IPS DF 6.9 (cell line): ENCODE data around the gene MUC12.
A peak's percentile ranks its signal among the peaks of the same experiment; 100 is the strongest.
"Not testable (repeated sequence)": the region's sequence is repeated elsewhere in the genome, so short reads cannot be mapped to it uniquely, and the experiment has no call there.

ENCODE experiments used
- DNase-seq: peaks from one replicate; pipeline ENCODE4 v3.0.0-alpha.2; 2013; ENCODE audit warnings: low read depth, low spot score
- H3K27ac ChIP-seq: one replicate; pipeline ENCODE4 v1.5.1; 2013; ENCODE audit warnings: low read length, control low read depth
- H3K27me3 ChIP-seq: 2 replicates; pipeline ENCODE4 v1.6.1; 2013; ENCODE audit warnings: mild to moderate bottlenecking, low read length; ENCODE audit not compliant: control insufficient read depth, insufficient read depth
- H3K36me3 ChIP-seq: 2 replicates; pipeline ENCODE4 v1.6.1; 2013; ENCODE audit warnings: low read length; ENCODE audit not compliant: control insufficient read depth, insufficient read depth
- H3K4me1 ChIP-seq: 2 replicates; pipeline ENCODE4 v1.6.1; 2013; ENCODE audit warnings: low read length; ENCODE audit not compliant: control insufficient read depth, insufficient read depth
- H3K4me3 ChIP-seq: 2 replicates; pipeline ENCODE4 v1.5.1; 2013; ENCODE audit warnings: mild to moderate bottlenecking, low read length
- H3K9me3 ChIP-seq: 2 replicates; pipeline ENCODE4 v1.6.1; 2013; ENCODE audit warnings: low read length, inconsistent platforms; ENCODE audit not compliant: control insufficient read depth, insufficient read depth
- WGBS: extraction: QIAGEN DNeasy Blood & Tissue Kit; methylation state at CpG from one replicate; pipeline ENCODE4 v1.1.7; 2013; ENCODE audit warnings: mixed read lengths, missing lambda C conversion rate; ENCODE audit not compliant: insufficient read length, insufficient coverage; 5-methylcytosine and 5-hydroxymethylcytosine counted together

Gene MUC12, protein sequence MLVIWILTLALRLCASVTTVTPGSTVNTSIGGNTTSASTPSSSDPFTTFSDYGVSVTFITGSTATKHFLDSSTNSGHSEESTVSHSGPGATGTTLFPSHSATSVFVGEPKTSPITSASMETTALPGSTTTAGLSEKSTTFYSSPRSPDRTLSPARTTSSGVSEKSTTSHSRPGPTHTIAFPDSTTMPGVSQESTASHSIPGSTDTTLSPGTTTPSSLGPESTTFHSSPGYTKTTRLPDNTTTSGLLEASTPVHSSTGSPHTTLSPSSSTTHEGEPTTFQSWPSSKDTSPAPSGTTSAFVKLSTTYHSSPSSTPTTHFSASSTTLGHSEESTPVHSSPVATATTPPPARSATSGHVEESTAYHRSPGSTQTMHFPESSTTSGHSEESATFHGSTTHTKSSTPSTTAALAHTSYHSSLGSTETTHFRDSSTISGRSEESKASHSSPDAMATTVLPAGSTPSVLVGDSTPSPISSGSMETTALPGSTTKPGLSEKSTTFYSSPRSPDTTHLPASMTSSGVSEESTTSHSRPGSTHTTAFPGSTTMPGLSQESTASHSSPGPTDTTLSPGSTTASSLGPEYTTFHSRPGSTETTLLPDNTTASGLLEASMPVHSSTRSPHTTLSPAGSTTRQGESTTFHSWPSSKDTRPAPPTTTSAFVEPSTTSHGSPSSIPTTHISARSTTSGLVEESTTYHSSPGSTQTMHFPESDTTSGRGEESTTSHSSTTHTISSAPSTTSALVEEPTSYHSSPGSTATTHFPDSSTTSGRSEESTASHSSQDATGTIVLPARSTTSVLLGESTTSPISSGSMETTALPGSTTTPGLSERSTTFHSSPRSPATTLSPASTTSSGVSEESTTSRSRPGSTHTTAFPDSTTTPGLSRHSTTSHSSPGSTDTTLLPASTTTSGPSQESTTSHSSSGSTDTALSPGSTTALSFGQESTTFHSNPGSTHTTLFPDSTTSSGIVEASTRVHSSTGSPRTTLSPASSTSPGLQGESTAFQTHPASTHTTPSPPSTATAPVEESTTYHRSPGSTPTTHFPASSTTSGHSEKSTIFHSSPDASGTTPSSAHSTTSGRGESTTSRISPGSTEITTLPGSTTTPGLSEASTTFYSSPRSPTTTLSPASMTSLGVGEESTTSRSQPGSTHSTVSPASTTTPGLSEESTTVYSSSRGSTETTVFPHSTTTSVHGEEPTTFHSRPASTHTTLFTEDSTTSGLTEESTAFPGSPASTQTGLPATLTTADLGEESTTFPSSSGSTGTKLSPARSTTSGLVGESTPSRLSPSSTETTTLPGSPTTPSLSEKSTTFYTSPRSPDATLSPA (N-terminal part only)

DNA sequence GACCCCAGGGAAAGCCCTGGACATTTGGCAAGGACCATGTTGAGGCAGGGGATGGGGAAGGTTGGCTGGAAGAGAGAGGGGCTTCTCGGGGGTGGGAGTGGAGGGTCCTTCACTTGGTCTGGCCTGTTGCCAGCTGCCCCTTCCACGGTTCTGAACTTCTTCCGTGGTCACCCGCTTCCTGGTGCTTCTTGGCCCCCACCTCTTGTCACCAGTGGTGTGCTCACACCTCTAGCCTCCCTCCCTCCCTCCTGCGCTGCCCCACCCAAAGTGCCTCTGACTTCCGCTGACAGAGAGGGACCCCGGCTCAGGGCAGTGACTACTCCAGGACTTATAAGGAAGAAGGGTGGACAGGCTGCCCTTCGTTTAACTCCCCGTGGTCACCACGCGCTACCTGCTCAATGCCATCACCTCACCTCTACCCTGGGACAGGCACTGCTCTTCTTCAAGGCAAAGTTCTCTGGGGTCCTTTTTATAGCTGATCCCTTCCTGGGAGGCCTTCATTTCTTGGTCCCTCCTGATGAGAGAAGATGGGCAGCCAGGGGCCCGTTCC, at the start of gene MUC12:
Gene MUC12 (plus strand): TSS at position 500 of the 550 bp plus-strand sequence. CDS start 58 bp downstream, outside the sequence.
- Histone ChIP-seq H3K27me3 (peaks cover 3% of the 10 kb centered on the region; the same call in 1 of the 2 replicates), H3K4me3 (no peak within 1 kb of the TSS), H3K27ac (no peak within 1 kb of the TSS), H3K9me3 (no peaks in the 10 kb centered on the region), H3K36me3 (no peaks in the 10 kb centered on the region), H3K4me1 (peaks cover 16% of the 10 kb centered on the region)
- no peak for DNase-seq
- no CpG with 5 or more reads among the region's 12 CpGs for WGBS

DNA sequence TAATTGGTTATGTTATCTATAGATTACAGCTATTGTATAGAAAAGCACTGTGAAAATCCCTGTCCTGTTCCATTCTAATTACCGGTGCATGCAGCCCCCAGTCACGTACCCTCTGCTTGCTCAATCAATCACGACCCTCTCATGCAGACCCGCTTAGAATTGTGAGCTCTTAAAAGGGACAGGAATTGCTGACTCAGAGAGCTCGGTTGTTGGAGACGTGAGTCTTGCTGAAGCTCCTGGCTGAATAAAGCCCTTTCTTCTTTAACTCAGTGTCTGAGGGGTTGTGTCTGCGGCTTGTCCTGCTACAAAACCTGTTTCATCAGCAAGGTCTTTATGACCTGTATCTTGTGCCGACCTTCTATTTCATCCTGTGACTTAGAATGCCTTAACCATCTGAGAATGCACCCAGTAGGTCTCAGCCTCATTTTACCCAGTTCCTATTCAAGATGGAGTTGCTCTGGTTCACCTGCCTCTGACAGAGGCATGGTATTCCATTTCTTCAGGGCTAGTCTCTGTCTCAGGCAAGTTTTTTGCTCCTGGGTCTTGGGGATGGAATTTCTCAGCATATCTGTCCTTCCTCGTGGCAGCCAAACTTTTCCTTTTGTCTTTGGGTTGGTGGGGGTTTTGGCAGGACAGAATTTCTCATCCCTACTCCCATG, 49.5 kb upstream of the MUC12 start:
- not testable (repeated sequence) for H3K27me3 ChIP-seq, H3K9me3 ChIP-seq, H3K4me1 ChIP-seq, H3K27ac ChIP-seq, H3K36me3 ChIP-seq, DNase-seq, H3K4me3 ChIP-seq
- no CpG with 5 or more reads among the region's 9 CpGs for WGBS

DNA sequence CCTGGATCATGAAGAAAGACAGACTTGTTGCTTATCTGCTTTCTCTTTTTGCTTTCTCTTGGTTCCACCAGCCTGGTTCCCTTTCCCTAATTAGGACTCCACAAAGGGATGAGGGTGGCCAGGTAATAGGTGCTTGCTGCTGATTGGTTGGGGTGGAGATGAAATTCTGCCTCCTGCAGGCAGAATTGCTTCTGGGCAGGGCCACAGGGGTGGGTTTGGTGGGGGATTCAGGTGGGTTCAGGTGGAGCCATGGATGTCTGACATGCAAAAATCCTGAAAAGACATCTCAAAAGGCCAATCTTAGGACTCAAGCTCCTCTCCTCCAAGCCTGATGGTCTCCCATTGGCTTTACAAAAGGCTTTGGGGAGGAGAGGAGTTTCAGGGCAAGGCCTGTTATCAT, 48.3 kb upstream of the MUC12 start:
- Histone ChIP-seq H3K9me3 (no peaks in the 10 kb centered on the region), H3K36me3 (no peaks in the 10 kb centered on the region), H3K4me1 (no peaks in the 10 kb centered on the region; the same call in 1 of the 2 replicates), H3K4me3 (no peak overlapping the region), H3K27me3 (no peaks in the 10 kb centered on the region), H3K27ac (no peak overlapping the region)
- DNase-seq: no peak

DNA sequence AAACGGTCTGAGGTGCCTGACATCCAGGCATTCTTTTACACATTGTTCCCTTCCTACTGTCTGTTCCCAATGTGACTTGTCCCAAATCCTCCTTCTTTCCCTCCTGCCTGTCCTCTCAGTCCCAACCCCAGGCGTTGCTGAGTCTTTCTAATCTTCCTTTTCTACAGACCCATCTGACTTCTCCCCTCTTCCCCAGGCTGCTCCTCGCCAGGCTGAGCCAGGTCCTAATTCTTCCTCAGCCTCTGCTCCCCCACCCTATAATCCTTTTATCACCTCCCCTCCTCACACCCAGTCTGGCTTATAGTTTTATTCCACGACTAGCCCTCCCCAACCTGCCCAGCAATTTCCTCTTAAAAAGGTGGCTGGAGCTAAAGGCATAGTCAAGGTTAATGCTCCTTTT, 45.7 kb upstream of the MUC12 start:
- WGBS: no CpG with 5 or more reads among the region's 4 CpGs
- not testable (repeated sequence) for H3K36me3 ChIP-seq, H3K4me3 ChIP-seq, H3K27me3 ChIP-seq, H3K4me1 ChIP-seq, H3K27ac ChIP-seq, H3K9me3 ChIP-seq, DNase-seq

DNA sequence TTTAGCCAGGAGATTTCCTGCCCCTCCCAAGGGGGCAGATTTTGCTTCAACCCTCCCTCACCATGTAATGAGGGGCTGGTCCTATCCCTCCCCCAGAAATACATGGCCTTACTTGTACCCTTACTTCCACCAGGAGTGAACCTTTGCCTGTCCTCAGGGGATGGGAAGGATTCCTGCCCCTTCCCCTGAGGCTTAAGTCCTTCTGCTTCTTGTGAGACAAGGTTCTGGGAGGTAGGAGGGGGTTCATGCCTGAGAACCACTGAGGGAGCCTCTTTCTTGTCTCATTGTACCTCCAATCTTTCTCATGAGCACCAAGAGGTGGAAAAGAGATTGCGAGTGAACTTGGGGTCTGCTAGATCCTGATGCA, 39.6 kb upstream of the MUC12 start:
- Histone ChIP-seq H3K4me1 (peaks cover 1% of the 10 kb centered on the region), H3K36me3 (no peaks in the 10 kb centered on the region), H3K4me3 (no peak overlapping the region), H3K27me3 (no peaks in the 10 kb centered on the region), H3K27ac (peak overlapping the region; percentile 30), H3K9me3 (no peaks in the 10 kb centered on the region; the same call in 1 of the 2 replicates)
- no CpG with 5 or more reads among the region's 1 CpG for WGBS
- DNase-seq: no peak

DNA sequence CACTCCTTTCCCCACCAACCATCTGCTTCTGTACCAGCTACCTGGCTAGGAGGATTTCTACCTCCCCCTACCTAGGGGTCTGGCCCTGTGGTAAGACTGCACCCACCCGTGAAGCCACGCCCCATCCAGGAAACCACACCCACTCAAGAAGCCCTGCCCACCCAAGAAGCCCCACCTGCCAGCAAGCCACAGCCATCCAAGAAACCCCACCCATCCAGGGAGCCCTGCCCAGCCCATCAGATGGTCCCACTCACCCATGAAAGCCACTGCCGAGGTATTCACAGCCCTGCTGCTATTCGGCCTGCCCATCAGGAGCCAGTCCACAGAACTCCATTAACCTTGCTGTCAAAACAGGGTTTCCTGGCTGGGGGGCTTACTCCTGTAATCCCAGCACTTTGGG, 35.6 kb upstream of the MUC12 start:
- DNase-seq: no peak
- H3K27ac ChIP-seq: no peak overlapping the region

DNA sequence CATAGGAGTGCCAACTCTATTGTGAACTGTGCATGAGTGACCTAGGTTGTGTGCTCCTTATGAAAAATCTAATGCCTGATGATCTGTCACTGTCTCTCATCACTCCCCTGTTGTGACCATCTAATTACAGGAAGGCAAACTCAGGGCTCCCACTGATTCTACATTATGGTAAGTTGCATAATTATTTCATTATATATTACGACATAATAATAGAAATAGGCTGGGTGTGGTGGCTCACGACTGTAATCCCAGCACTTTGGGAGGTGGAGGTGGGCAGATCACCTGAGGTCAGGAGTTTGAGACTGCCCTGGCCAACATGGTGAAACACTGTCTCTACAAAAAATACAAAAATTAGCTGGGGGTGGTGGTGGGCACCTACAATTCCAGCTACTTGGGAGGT, 34.0 kb upstream of the MUC12 start:
- not testable (repeated sequence) for H3K27me3 ChIP-seq, H3K27ac ChIP-seq, H3K4me3 ChIP-seq, DNase-seq, H3K9me3 ChIP-seq, H3K36me3 ChIP-seq, H3K4me1 ChIP-seq
- WGBS: no CpG with 5 or more reads among the region's 2 CpGs

More for the DNA sequence above, 35.6 kb upstream of the MUC12 start:
- H3K36me3 ChIP-seq: no peaks in the 10 kb centered on the region
- H3K4me3 ChIP-seq: no peak overlapping the region
- peaks cover 1% of the 10 kb centered on the region for H3K4me1 ChIP-seq
- WGBS: no CpG with 5 or more reads among the region's 4 CpGs
- H3K9me3 ChIP-seq: no peaks in the 10 kb centered on the region; the same call in 1 of the 2 replicates
- no peaks in the 10 kb centered on the region for H3K27me3 ChIP-seq

DNA sequence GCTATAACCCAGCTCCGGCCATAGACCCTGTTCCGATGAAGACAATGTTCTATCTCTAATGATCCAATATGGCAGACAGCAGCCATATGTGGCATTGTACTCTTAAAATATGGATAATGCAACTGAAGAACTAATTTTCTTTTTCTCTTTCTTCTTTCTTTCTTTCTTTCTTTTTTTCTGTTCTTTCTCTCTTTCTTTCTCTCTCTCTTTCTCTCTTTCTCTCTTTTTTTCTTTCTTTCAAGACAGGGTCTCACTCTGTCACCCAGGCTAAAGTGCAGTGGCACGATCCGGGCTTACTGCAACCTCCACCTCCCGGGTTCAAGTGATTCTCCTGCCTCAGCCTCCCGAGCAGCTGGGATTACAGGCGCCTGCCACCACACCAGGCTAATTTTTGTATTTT, 33.2 kb upstream of the MUC12 start:
- DNase-seq, H3K4me3 ChIP-seq, H3K9me3 ChIP-seq, H3K27ac ChIP-seq, H3K36me3 ChIP-seq, H3K4me1 ChIP-seq, H3K27me3 ChIP-seq: not testable (repeated sequence)
- no CpG with 5 or more reads among the region's 7 CpGs for WGBS

DNA sequence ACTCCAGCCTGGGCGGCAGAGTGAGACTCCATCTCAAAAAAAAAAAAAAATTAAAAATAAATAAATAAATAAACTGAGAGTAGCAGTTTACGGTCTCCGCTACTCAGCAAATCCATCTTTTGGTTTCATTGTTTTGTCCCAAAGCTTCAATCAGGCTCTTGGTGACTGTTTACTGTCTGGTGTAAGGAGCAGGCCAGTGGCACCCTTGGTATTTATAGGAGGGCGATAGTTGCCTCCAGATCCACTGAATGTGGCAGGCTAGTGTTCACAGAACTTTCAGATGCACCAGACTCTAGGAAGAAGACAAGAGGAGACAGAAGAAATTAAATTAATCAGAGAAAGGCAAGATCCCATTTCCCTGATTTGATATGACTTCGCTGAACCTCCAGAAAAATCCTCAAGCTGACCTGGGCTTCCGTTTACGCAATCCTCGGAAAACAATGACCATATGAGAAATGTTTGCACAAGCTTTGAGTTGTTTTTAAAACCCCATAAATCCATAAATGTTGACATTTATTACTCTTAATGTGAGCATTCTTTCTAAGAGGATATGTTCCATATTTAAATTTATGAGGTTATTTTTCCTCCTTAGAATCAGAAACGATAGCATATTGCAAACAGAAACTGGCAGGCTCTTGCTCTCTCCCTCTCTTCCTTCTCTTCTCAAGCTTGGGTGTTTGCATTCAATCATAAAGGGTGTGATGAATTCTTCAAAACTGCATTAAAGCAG, 27.2 kb upstream of the MUC12 start:
- Histone ChIP-seq H3K27ac (no peak overlapping the region), H3K4me3 (no peak overlapping the region), H3K4me1 (no peaks in the 10 kb centered on the region), H3K9me3 (no peaks in the 10 kb centered on the region), H3K36me3 (no peaks in the 10 kb centered on the region), H3K27me3 (no peaks in the 10 kb centered on the region)
- no CpG with 5 or more reads among the region's 9 CpGs for WGBS
- DNase-seq: no peak
